Endometrial microvascular endothelial cells (primary cell): ENCODE data around the gene AKNA. TPM values are rescaled to one million over a fixed set of nuclear protein-coding genes. Genes with fewer than 3 reads are reported as not detected.

Experiments used
- in situ Hi-C: cut with HindIII; loops from 2 replicates; pipeline ENCODE4 v1.10.0; 2017; ENCODE audit warnings: low sequenced_read_pairs, low pct_unique_long_range_greater_than_20kb; ENCODE audit errors: inconsistent ontology term
- total RNA-seq: library from RNA; depleted of rRNA; stranded (reverse); fragments of >200 nt; gene quantifications from one replicate; pipeline ENCODE4 v1.2.3, GENCODE V29; 2015; ENCODE audit errors: inconsistent ontology term

AKNA gene
- total RNA-seq, result 14.9 TPM

- in situ Hi-C loops, result no loop called here
Observed at GRCh38 chr9:114387680-114388356, at the start of gene AKNA. Gene AKNA (minus strand): TSS chr9:114387982. CDS start chr9:114381333, 6,649 bp downstream.

GRCh38 chr9:114437401-114437893 is 49.7 kb upstream of the AKNA start:
- in situ Hi-C loops, result no loop called here

DNA sequence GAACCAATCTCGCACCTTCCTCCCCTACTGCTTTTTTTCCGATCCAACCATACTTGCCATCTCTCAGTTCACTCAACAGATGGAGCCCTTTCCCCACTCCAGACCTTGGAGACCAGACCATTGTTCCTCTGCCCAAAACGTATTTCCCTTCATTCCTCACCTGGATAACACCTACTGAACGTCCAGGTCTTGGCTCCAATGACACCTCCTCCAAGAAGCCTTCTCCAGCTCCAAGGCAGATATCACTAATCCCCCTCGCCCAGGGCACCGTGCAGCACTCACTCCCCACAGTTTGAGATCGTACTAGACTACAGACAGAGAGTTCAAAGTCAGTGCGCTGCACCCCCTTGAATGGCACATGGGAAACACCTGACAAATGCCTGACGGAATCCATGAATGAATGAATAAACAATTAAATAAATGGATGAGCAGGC is 47.1 kb upstream of the AKNA start:
- in situ Hi-C loops, result no loop called here

- in situ Hi-C loops, result no loop called here
Observed at GRCh38 chr9:114433720-114434255, 46.0 kb upstream of the AKNA start.

DNA sequence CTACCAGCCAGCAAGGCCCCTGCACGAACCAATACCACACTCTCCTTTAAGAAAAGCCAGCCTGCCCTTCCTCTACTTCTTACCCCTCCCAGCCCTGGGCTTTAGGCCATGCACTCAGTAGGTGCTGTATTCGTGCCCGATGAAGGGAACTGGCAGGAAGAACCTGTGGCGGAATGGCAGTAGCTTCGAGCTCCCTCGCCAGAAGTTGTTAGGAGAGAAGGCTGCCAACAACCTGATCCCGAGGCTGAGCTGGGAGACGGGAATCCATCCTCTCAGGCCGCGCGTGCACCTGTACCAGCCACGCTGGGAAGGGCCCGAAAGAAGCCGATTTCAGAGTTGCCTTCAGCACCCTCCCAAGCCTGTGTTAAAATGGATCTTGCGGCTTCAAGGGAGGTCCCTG is 45.3 kb upstream of the AKNA start:
- in situ Hi-C loops, result no loop called here

GRCh38 chr9:114432323-114433067 is 44.7 kb upstream of the AKNA start:
- in situ Hi-C loops, result no loop called here

- in situ Hi-C loops, result no loop called here
Observed at GRCh38 chr9:114431770-114432169, 44.0 kb upstream of the AKNA start.

- in situ Hi-C loops, result no loop called here
Observed at GRCh38 chr9:114431003-114431402, 43.2 kb upstream of the AKNA start.

- in situ Hi-C loops, result no loop called here
Observed at GRCh38 chr9:114430457-114430856, 42.7 kb upstream of the AKNA start.

GRCh38 chr9:114429488-114429887 is 41.7 kb upstream of the AKNA start:
- in situ Hi-C loops, result no loop called here

GRCh38 chr9:114428466-114428865 is 40.7 kb upstream of the AKNA start:
- in situ Hi-C loops, result no loop called here

- in situ Hi-C loops, result no loop called here
Observed at GRCh38 chr9:114427644-114428043, 39.9 kb upstream of the AKNA start.

DNA sequence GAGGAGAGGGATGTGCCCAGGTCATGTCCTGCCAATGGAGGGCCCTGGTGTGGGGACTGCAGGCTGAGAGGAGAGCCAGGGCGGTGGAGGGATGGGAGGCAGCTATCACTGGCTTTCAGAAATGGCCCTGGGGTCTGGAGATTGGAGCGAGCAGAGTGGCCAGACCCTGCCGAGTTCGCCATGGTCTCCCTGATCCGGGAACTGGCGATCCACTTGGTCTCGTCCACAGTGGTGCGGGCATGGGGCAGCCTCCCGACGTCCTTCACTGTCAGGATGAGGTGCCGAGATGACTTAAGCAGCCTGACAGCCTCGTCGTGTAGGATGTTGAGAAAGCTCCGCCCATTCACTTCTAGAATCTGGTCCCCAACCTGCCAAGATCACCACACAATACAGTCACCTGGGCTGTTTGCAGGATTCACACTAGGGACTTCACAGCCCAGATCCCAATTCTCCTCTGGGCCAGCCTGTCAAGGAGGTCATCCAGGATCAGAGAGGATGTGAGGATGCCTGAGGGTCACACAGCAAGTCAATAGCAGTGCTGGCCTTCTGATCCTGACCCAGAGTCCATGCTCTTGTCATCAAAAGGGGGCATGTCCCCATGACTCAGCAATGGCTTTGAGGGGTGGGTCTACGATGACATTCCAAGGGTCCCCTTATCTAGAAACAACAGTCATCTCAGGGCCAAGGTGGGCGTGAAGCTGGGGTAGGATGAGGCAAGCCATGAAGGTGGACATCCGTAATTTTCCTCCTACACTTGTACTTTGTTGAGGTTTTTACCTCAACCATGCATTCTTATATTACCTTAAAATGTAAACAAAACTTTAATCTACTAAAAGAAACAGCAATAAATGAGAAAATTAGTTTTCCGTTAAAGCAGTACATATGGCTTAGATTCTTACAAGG is 38.5 kb upstream of the AKNA start:
- in situ Hi-C loops, result no loop called here

DNA sequence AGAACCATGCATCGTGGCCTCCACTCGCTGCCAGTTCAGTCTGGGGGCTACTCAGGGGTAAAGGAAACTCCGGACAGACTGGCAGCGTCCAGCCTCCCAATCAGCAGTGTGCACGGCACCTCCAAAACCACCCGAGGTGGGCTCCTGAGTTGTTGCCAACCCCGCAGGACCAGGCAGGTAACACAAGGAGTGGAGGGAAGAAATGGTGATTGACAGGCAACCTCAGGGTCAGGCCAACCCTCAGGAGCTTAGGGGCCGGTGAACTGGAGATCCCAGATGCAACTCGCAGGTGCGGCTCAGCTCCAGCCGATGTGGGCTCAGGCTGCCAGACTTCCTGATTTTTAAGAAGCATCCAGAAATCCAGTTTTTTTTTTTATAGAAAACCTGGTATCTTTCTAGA is 37.3 kb upstream of the AKNA start:
- in situ Hi-C loops, result no loop called here

- in situ Hi-C loops, result no loop called here
Observed at GRCh38 chr9:114424126-114424525, 36.3 kb upstream of the AKNA start.

DNA sequence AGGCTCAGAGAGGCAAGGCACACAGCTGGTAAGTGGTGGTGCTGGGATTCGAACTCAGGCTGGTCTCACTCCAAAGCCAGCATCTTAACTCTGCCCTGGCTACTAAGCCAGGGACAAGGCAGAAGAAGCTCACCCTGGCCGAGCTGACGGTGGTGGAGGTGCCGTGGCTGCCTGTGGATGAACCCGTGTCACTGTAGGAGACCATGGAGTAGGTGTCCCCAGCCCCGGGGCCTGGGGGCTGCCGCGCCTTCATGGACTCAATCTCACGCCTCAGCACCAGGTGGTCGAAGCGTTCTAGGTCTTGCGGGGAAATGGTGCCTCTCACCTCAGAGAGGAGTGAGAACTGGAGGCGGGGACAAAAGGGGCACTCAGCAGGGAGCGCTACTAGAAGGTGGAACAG is 35.4 kb upstream of the AKNA start:
- in situ Hi-C loops, result no loop called here

GRCh38 chr9:114421147-114421546 is 33.4 kb upstream of the AKNA start:
- in situ Hi-C loops, result no loop called here

- in situ Hi-C loops, result no loop called here
Observed at GRCh38 chr9:114419796-114420195, 32.0 kb upstream of the AKNA start.

GRCh38 chr9:114418053-114418452 is 30.3 kb upstream of the AKNA start:
- in situ Hi-C loops, result no loop called here
